Esophagus muscularis mucosa (tissue), 4 donors: ENCODE data around the gene PTPRN2. TPM values are rescaled to one million over a fixed set of nuclear protein-coding genes. Genes with fewer than 3 reads are reported as not detected.
"Not testable (repeated sequence)": the region's sequence is repeated elsewhere in the genome, so short reads cannot be mapped to it uniquely, and the experiment has no call there.

ENCODE experiments used
- DNase-seq: peaks from one replicate; pipeline ENCODE4 v3.0.0-alpha.2; 2017; ENCODE audit errors: extremely low spot score
- H3K27ac ChIP-seq, 4 donors: fragments of 200-600 bp; sonication (generic); replicated peaks in 1 of 4; 1 replicate in 3 of 4; 2 replicates in 1 of 4; pipeline ENCODE4 v1.5.1; 2016 to 2019; ENCODE audit warnings: mild to moderate bottlenecking in 1 of 4
- H3K27me3 ChIP-seq, 4 donors: fragments of 200-600 bp; sonication (generic); one replicate each; pipeline versions ENCODE4 v1.5.1 to v1.6.0; 2016 to 2019
- H3K36me3 ChIP-seq, 4 donors: fragments of 200-600 bp; sonication (generic); one replicate each; pipeline ENCODE4 v1.5.1; 2016 to 2019
- H3K4me1 ChIP-seq, 4 donors: fragments of 200-600 bp; sonication (generic); one replicate each; pipeline ENCODE4 v1.5.1; 2016 to 2019
- H3K4me3 ChIP-seq, 4 donors: fragments of 200-600 bp; sonication (generic); 1 replicate in 2 of 4; 2 replicates in 2 of 4; pipeline ENCODE4 v1.5.1; 2016 to 2019; ENCODE audit warnings: mild to moderate bottlenecking in 4 of 4, moderate library complexity in 1 of 4
- H3K9me3 ChIP-seq, 4 donors: fragments of 200-600 bp; sonication (generic); 1 replicate in 3 of 4; 2 replicates in 1 of 4; pipeline ENCODE4 v1.5.1; 2016 to 2019
- EP300 ChIP-seq: sonication (generic); formaldehyde crosslinking; IDR thresholded peaks from one replicate; pipeline ENCODE4 v1.6.1; 2017; ENCODE audit warnings: antibody characterized with exemption
- POLR2A ChIP-seq: fragments of 450-650 bp; IDR thresholded peaks from one replicate; pipeline ENCODE4 v1.6.1; 2017; ENCODE audit warnings: antibody characterized with exemption, moderate library complexity, mild to moderate bottlenecking, low read depth
- POLR2AphosphoS5 ChIP-seq, 2 donors: sonication (generic); formaldehyde crosslinking; IDR thresholded peaks; one replicate each; pipeline ENCODE4 v1.6.1; 2017; ENCODE audit warnings: antibody characterized with exemption in 2 of 2
- WGBS: methylation state at CpG from one replicate; pipeline ENCODE4 v1.1.5; 2018; 5-methylcytosine and 5-hydroxymethylcytosine counted together
- intact Hi-C: fragments of 100-400 bp; cut with DNase I; formaldehyde crosslinking; loops from one replicate; pipeline ENCODE4 v1.15.1; 2023
- total RNA-seq, 4 donors: library from RNA; depleted of rRNA; stranded (reverse); fragments of >200 nt; gene quantifications; one replicate each; pipeline versions ENCODE4 v1.1.0 to v1.2.1, GENCODE V29; 2016
- TF ChIP-seq, protein P1 (sequence below), 3 experiments: fragments of 200-600 bp in 2 of 3; fragments of 450-650 bp in 1 of 3; sonication (generic) in 2 of 3; IDR thresholded peaks; one replicate each; pipeline ENCODE4 v1.5.1; 2017 to 2019; ENCODE audit warnings: antibody characterized with exemption in 3 of 3, mild to moderate bottlenecking in 2 of 3, moderate library complexity in 1 of 3

The PTPRN2 gene
- total RNA-seq, 4 donors from 2014 or later, result 2.1 to 3.1 (median 3.1) TPM

- no peak for TF ChIP-seq POLR2AphosphoS5 (IDR thresholded peaks at IDR 0.05)
- TF ChIP-seq POLR2A, result no peak
- TF ChIP-seq, protein P1, sequence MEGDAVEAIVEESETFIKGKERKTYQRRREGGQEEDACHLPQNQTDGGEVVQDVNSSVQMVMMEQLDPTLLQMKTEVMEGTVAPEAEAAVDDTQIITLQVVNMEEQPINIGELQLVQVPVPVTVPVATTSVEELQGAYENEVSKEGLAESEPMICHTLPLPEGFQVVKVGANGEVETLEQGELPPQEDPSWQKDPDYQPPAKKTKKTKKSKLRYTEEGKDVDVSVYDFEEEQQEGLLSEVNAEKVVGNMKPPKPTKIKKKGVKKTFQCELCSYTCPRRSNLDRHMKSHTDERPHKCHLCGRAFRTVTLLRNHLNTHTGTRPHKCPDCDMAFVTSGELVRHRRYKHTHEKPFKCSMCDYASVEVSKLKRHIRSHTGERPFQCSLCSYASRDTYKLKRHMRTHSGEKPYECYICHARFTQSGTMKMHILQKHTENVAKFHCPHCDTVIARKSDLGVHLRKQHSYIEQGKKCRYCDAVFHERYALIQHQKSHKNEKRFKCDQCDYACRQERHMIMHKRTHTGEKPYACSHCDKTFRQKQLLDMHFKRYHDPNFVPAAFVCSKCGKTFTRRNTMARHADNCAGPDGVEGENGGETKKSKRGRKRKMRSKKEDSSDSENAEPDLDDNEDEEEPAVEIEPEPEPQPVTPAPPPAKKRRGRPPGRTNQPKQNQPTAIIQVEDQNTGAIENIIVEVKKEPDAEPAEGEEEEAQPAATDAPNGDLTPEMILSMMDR (IDR thresholded peaks at IDR 0.05), result no peak
- TF ChIP-seq EP300, result no peak
- H3K27me3 ChIP-seq, result peaks cover 0 to 21% (median 0%) of the 10 kb centered on the region in 4 donors
- 69% methylated on average over 7 of the region's 7 CpGs for WGBS
- intact Hi-C loops, result no loop called here
- no peaks in the 10 kb centered on the region for H3K9me3 ChIP-seq
- DNase-seq, result no peak
- no peak overlapping the region for H3K27ac ChIP-seq
- no peak overlapping the region for H3K4me3 ChIP-seq
- no peaks in the 10 kb centered on the region for H3K36me3 ChIP-seq
- H3K4me1 ChIP-seq, result no peaks in the 10 kb centered on the region
These were observed 50.1 kb downstream of the PTPRN2 start for GRCh38 chr7:158537516-158537882.

GRCh38 chr7:158536871-158537515 is 50.6 kb downstream of the PTPRN2 start:
- intact Hi-C loops, result no loop called here
- no peak overlapping the region for H3K27ac ChIP-seq
- H3K36me3 ChIP-seq, result no peaks in the 10 kb centered on the region
- no peaks in the 10 kb centered on the region for H3K4me1 ChIP-seq
- no peak overlapping the region for H3K4me3 ChIP-seq
- no peaks in the 10 kb centered on the region for H3K9me3 ChIP-seq
- no peak for DNase-seq
- TF ChIP-seq POLR2A (no peak), POLR2AphosphoS5 (IDR thresholded peaks at IDR 0.05) (no peak), EP300 (no peak)
- TF ChIP-seq, protein P1 (IDR thresholded peaks at IDR 0.05), result no peak
- H3K27me3 ChIP-seq, result peaks cover 0 to 21% (median 0%) of the 10 kb centered on the region in 4 donors
- WGBS, result 50% methylated on average over 9 of the region's 13 CpGs

- WGBS, result 73% methylated on average over 4 of the region's 4 CpGs
- intact Hi-C loops, result no loop called here
These were observed 52.5 kb downstream of the PTPRN2 start for GRCh38 chr7:158535079-158535478.

DNA sequence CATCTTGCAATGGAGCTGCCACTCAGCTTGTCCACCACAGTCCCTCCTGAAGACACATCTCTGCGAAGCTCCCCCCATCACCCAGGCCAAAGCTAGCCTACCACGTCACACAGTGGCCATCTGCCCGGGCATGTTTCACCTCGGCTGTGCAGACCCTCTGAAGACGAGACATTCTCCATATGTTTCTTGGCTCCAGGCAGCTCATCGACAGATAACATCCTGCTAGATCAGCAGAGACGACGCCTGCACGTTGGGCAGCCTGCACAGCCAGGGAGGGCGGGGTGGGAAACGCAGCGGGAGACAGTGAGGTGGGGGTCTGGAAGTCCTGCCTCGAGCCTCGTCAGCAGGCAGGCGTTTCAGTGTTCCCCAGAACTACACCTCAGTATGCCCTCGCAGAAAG is 53.0 kb downstream of the PTPRN2 start:
- no peak for TF ChIP-seq EP300
- TF ChIP-seq, protein P1 (IDR thresholded peaks at IDR 0.05), result no peak
- TF ChIP-seq POLR2A, result no peak
- 67% methylated on average over 14 of the region's 16 CpGs for WGBS
- Histone ChIP-seq H3K9me3 (no peaks in the 10 kb centered on the region), H3K4me3 (no peak overlapping the region), H3K4me1 (no peaks in the 10 kb centered on the region), H3K27ac (no peak overlapping the region), H3K27me3 (peaks cover 0 to 29% (median 0%) of the 10 kb centered on the region in 4 donors), H3K36me3 (no peaks in the 10 kb centered on the region)
- no peak for DNase-seq
- intact Hi-C loops, result no loop called here

More at GRCh38 chr7:158535079-158535478, 52.5 kb downstream of the PTPRN2 start:
- no peak overlapping the region for H3K27ac ChIP-seq
- no peak for TF ChIP-seq POLR2AphosphoS5 (IDR thresholded peaks at IDR 0.05)
- TF ChIP-seq, protein P1 (IDR thresholded peaks at IDR 0.05), result no peak
- no peak for TF ChIP-seq EP300
- no peak for TF ChIP-seq POLR2A
- no peaks in the 10 kb centered on the region for H3K36me3 ChIP-seq
- DNase-seq, result no peak
- H3K27me3 ChIP-seq, result peaks cover 0 to 29% (median 0%) of the 10 kb centered on the region in 4 donors
- H3K9me3 ChIP-seq, result no peaks in the 10 kb centered on the region
- no peaks in the 10 kb centered on the region for H3K4me1 ChIP-seq
- H3K4me3 ChIP-seq, result no peak overlapping the region

DNA sequence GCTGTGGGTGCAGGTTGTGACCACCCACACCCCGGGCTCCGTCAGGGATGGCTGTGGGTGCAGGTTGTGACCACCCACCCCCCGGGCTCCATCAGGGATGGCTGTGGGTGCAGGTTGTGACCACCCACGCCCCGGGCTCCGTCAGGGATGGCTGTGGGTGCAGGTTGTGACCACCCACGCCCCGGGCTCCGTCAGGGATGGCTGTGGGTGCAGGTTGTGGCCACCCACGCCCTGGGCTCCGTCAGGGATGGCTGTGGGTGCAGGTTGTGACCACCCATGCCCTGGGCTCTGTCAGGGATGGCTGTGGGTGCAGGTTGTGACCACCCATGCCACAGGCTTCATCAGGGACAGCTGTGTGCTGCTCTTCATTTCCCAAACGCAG is 53.5 kb downstream of the PTPRN2 start:
- H3K9me3 ChIP-seq, result not testable (repeated sequence)

More for the DNA sequence above, 53.5 kb downstream of the PTPRN2 start:
- H3K4me1 ChIP-seq, H3K4me3 ChIP-seq, intact Hi-C loops, H3K27ac ChIP-seq, DNase-seq, H3K36me3 ChIP-seq: not testable (repeated sequence)
- peaks cover 0 to 29% (median 0%) of the 10 kb centered on the region in 4 donors for H3K27me3 ChIP-seq
- WGBS, result 94% methylated on average over 8 of the region's 12 CpGs
